HG02870 (cell line): ENCODE results near the gene PRKG1.
A peak's percentile ranks its signal among the peaks of the same experiment; 100 is the strongest.

Experiments used
- ATAC-seq: cut with Tn5 transposase; IDR thresholded peaks from one replicate; pipeline ENCODE4 v1.9.1; 2021; ENCODE audit warnings: mild to moderate bottlenecking, moderate library complexity; ENCODE audit not compliant: unreplicated experiment

PRKG1 gene

GRCh38 chr10:51075873-51076229, 1.6 kb downstream of the PRKG1 start:
- ATAC-seq: no peak

DNA sequence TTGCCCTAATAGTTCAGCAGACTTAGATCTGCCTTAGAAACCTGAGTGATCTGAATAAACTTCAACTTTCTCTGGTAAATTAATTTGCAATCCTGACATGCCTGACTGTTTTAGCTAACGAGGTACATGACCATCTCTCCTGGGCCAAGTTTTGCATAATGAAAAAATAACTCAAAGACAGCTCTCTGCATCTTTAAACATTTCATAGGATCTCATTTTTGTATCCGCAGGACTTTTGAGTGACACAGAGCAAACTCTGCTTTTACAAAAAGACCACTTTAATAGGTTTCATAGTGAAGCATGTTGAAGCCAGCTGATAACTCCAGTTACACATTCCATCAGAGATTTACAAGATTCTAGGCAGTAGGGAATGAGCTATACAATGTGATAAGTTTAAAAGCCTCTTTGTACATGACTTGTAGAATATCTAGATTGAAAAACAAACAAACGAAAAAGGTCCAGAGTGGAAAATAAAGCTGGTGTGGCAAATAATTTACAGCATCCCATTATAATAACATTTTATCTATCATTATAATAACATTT, 2.1 kb downstream of the PRKG1 start:
- ATAC-seq: no peak

DNA sequence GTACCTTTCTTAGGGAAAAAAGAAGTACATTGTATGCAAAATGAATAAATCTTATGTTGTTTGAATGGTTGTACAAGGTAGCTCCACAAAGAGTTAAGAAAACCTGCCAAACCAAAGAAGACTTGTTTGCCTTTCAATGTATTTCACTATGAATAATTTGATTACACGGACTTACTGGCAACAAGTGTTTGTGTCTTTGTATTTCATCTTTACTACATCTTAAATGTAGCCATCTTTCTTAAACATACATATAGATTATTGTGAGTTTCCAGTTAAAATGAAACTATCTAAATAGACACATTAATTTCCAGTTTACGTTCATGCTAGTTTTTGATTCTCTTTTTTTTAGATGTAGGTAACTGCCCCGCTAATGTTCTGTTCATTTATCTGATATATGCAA, 2.8 kb downstream of the PRKG1 start:
- ATAC-seq: no peak

DNA sequence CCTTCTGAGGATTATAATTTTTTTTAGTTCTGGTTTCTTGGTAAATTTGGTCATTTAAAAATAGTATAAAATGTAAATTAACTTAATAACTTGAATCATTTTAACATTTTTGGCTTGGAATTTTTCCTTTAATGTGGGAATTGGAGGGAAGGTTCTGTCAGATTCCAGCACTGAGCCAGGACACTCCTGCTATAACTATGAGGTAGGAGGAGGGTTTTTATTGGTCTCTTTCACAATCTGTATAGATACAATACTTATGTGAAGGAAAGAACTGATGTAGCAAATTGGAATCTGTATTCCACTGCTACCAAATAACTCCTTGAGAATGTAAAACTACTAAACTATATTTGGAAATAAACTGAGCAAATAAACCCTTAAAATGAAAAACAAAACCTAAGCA, 3.2 kb downstream of the PRKG1 start:
- ATAC-seq: no peak

GRCh38 chr10:51079331-51079730, 5.0 kb downstream of the PRKG1 start:
- ATAC-seq: no peak

DNA sequence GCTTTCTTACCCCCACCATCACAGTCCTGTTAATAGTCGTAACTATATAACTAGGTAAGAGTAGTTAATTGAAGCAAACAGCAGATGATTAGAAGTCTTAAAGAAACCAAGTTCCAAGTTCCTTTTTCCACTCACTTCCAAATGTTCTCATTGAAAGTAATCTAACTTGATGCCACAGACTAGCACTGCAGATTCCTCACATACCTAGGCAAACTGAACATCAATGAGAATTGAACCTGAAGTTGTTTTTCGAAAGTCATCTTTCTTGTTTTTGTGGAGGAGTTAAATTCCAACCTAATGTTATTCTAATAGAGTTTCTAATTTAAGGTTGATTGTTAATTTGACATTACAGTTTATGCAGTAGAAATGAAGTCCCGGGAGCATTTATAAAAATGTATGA, 5.5 kb downstream of the PRKG1 start:
- no peak for ATAC-seq

DNA sequence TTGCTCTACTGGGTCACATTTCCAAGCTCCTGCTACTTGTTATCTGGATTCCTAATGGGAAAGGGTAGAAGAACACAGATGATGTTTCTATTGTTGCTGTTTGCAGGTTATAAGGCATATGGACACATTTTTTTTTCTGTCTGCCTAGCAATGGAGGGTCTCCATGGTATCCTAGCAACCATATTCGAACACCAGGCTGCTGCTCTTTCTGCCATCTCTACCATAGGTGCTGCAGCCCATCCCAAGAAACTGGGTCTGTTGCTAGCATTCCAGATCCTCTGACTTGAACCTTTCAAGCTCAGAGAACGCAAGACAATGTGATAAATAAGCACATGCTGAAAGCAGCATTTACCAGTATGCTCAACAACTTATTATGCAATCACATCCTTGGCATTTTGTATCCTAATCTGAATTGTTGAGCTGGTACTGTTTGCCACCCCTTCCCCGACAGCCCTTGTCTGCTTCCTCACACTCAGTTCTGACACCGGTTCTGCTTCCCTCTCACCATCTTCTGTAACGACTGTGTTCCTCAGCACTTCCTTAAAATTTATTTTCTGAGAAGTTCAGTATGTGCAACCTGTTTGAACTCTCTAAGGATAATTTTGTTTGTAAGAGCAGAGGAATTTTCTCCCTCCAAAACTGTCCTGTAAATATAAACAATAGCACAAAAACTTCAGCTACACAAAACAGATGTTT, 6.2 kb downstream of the PRKG1 start:
- ATAC-seq: no peak

- ATAC-seq: peak; percentile 43
Observed at GRCh38 chr10:51082857-51083256, 8.6 kb downstream of the PRKG1 start.

- no peak for ATAC-seq
Observed at GRCh38 chr10:51083356-51083853, 9.1 kb downstream of the PRKG1 start.

- ATAC-seq: no peak
Observed at GRCh38 chr10:51085204-51085603, 10.9 kb downstream of the PRKG1 start.

DNA sequence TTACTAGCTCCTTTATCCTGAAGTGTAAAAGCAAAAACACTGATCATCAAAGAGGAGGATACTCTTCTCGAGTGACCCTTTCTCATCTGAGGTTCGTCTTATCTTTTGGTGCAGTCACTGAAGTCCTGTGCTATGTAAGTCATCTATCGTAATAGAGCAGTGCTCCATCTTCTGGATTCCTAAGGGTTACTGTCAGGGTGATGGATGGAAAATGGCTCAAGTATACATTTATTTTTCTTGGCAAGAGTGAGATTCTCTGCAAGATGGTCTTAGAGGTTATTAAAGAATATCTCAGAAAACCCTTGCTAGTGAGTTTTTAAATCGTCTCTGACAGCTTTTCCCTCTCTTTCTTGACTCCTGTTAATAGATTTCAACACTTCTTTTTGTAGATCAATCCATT, 12.4 kb downstream of the PRKG1 start:
- no peak for ATAC-seq

DNA sequence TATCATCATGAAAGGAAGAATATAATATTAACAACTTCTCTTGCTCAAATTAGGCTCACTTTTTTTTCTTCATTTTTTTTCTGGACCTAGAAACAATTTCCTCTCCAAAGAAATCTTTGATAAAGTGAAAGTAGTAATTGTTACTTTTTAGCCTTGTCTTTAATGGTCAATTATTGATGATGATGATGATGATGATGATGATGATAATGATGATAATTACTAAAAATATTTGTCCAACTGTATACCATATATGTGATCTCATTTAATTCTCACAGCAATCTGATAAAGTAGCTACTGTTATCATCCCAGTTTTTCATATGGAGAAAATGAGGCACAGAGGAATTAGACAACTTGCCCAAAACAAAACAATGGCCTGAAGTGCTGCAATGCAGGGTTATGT, 12.8 kb downstream of the PRKG1 start:
- no peak for ATAC-seq

- ATAC-seq: no peak
Observed at GRCh38 chr10:51090190-51090589, 15.9 kb downstream of the PRKG1 start.

DNA sequence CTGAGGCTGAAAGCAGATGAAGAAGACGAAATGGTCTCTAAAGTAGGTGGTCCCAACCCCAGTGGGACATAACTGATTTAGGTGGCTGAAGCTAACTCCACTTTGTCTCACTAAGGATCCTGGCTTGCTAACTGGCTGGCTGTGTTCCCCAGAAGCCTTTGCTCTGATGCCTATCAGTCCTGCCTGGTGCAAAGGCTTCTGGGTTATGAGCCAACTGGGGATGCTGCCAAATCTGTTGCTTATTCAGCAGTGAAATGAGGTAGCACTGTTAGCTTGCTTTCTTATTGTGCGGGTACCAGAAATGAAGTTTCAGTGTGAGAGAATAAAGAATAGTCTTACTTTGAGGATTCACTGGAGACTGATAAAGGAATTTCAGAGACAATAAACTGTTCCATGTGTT, 18.1 kb downstream of the PRKG1 start:
- ATAC-seq: no peak

GRCh38 chr10:51095444-51095843, 21.2 kb downstream of the PRKG1 start:
- no peak for ATAC-seq

GRCh38 chr10:51097546-51097945, 23.3 kb downstream of the PRKG1 start:
- ATAC-seq: no peak

GRCh38 chr10:51100221-51100620, 25.9 kb downstream of the PRKG1 start:
- ATAC-seq: no peak

DNA sequence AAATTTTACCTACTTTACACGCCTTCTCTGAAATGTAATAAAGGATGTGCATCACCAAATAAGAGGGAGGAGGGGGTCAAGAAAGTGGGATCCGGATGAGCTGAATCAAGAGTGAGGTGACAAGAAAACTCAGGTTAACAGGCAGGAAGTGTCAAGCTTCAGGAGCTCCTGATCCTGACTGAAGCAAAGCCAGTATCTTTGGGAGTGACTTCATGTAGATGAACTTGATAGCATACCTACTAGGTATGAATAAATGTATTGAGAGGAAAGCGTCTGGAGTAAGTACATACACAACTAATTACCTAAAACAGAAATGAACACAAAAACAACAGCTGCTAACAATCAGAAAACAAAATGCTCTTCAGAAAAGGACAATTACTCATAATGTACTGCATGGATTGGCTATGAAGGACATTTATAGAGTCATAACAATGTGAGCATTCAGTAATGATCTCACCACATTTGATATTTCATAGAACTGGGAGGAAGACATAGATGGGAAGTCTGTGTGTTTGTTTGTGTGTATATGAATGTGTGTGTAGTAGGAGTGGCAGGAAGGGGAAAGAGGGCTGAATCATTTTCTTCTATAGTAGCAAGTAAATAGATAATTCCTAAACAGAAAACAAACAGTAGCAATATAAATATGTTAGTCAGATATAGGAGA, 29.4 kb downstream of the PRKG1 start:
- no peak for ATAC-seq

GRCh38 chr10:51106311-51106945, 32.1 kb downstream of the PRKG1 start:
- no peak for ATAC-seq

- no peak for ATAC-seq
Observed at GRCh38 chr10:51108406-51108805, 34.1 kb downstream of the PRKG1 start.

DNA sequence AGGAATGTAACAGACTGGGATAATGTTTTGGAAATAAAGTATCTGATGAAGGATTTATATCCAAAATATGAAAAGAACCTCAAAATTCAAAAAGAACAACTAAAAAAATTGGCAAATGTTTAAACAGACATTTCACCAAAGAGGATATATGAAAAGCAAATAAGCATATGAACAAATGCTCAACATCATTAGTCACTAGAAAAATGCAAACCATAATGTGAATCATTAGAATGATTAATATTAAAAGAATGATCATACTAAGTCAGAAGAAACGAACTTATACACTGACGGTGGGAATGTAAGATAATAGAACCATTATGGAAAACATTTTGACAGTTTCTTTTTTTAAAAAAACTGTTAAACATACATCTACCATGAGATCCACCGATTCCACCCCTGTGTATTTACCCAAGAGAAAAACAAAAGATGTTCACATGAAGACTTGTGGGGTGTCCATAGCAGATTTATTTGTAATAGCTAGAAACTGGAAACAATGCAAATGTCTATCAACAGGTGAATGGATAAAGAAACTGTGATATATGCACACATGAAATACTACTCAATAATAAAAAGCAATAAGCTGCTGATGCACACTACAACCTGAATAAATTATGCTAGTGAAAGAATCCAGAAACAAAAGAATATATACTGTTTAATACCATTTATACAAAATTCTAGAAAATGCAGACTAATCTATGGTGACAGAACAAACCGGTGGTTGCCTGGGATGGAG, 35.7 kb downstream of the PRKG1 start:
- no peak for ATAC-seq
